HG03159 (cell line): ENCODE results near the gene GTF2A1L.
"Not testable (repeated sequence)": the region's sequence is repeated elsewhere in the genome, so short reads cannot be mapped to it uniquely, and the experiment has no call there.

Source experiments
- ATAC-seq: cut with Tn5 transposase; IDR thresholded peaks from one replicate; pipeline ENCODE4 v1.9.1; 2021; ENCODE audit warnings: mild to moderate bottlenecking, moderate library complexity; ENCODE audit not compliant: unreplicated experiment

GTF2A1L gene

DNA sequence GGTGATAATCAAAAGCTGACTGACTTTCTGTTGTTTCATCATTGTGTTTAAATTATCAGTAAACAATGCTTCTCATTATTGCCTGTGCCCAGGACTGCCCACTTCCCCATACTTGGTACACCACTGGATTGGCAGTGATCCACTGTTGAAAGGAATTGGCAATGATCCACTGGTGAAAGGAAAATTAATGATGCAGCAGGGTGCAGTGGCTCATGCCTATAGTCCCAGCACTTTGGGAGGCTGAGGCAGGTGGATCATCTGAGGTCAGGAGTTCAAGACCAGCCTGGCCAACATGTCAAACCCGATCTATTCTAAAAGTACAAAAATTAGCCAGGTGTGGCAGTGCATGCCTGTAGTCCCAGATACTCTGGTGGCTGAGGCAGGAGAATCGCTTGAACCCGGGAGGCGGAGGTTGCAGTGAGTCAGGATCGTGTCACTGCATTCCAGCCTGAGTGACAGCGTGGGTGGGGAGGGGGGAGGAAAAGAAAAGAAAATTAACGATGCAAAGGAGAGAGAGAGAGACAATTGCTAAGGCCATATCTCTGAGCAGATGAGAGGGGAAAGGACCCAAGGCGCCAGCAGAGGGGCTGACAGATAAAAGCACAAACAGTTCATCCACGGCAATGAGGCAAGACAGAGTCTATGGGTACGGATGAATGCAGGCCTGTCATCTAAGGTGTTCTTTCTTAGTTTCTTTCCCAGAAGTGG is 10.2 kb upstream of the GTF2A1L start:
- ATAC-seq, result no peak

DNA sequence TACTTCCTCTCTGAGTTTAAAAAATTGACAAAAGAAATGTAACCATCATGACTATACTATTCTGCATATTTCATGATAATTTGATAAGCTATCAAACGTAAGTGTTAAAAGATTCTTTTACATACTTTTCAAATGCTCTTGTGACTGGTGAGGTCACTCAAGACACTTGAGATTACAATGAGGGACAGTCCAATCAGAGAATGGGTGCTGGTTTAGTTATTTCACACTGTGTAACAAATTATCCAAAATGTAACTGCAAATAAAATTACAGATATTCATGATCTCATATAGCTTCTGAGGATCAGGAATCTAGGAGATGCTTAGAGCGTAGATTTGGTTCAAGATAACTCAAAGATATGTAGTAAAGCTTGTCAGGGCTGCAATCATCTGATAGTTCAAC is 4.4 kb upstream of the GTF2A1L start:
- ATAC-seq, result no peak

DNA sequence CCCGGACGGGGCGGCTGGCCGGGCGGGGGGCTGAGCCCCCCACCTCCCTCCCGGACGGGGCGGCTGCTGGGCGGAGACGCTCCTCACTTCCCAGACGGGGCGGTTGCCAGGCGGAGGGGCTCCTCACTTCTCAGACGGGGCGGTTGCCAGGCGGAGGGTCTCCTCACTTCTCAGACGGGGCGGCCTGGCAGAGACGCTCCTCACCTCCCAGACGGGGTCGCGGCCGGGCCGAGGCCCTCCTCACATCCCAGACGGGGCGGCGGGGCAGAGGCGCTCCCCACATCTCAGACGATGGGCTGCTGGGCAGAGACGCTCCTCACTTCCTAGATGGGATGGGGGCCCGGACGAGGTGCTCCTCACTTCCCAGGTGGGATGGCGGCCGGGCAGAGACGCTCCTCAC is 3.1 kb upstream of the GTF2A1L start:
- not testable (repeated sequence) for ATAC-seq

DNA sequence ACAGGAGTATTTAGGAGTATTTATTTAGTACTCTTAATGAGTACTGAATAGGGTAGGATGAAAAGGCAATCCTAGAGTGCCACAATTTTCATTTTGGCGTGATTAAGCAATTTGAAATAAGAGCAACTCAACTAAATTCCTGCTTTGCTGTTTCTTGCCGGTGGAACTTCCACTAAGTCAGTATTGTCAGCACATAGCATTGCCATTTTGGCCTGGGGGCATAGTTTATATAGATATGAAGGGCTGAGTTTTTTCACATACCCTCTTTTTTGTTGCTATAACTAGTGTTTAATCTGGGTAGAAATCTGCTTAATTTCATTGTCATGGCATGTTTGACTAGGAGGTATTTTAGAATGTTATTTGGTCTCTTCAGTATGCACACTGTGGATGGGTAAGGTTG is 1.9 kb downstream of the GTF2A1L start:
- no peak for ATAC-seq

DNA sequence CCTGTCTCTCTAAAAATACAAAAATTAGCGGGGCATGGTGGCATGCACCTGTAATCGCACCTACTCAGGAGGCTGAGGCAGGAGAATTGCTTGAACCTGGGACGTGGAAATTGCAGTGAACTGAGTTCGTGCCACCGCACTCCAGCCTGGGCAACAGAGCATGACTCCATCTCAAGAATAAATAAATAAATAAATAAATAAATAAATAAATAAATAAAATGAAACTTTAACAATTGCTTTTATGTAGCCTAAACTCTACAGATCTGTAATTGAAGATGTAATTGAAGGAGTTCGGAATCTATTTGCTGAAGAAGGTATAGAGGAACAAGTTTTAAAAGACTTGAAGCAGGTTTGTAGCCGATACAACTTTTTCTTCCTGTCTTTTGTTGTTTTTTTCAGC is 2.9 kb downstream of the GTF2A1L start:
- no peak for ATAC-seq

DNA sequence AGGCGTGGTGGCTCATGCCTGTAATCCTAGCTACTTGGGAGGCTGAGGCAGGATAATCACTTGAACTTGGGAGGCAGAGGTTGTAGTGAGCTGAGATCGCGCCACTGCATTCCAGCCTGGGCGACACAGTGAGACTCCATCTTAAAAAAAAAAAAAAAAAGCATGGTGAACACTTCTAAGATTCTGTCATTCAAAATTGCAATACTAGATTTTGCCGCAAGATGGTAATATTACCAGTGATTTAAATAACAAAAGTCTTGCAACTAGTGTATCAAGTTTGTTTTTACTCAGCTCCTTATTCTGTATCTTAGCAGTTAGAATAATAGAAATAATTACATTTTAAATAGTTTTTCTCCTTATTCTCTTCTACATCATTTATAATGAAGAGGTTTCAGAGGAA is 5.0 kb downstream of the GTF2A1L start:
- ATAC-seq, result not testable (repeated sequence)

DNA sequence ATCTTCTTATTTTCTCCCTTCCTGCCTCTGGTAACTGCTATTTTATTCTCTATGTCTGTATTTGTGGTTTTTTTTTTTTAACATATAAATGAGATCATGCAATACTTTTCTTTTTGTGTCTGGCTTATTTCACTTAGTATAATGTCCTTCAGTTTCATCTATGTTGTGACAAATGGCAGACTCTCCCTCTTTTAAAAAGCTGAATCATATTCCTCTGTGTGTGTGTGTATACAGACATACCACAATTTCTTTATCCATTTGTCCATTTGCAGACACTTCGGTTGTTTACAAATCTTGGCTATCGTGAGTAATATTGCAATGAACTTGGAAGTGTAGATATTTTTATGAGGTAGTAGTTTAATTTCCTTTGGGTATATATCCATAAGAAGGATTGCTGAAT is 7.0 kb downstream of the GTF2A1L start:
- ATAC-seq, result no peak

DNA sequence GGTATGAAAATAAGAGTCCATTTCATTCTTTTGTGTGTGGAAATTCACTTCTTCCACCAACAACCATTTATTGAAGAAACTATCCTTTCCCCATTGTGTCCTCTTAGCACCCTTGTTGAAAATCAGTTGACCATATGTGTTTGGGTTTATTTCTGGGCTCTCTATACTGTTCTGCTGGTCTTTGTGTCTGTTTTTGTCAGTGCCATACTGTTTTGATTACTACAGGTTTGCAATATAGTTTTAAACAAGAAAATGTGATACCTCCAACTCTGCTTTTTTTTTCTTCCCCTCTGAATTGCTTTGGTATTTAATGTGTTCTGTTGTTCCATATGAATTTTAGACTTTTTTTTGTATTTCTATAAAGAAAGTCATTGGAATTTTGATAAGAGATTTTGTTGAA is 8.4 kb downstream of the GTF2A1L start:
- no peak for ATAC-seq

DNA sequence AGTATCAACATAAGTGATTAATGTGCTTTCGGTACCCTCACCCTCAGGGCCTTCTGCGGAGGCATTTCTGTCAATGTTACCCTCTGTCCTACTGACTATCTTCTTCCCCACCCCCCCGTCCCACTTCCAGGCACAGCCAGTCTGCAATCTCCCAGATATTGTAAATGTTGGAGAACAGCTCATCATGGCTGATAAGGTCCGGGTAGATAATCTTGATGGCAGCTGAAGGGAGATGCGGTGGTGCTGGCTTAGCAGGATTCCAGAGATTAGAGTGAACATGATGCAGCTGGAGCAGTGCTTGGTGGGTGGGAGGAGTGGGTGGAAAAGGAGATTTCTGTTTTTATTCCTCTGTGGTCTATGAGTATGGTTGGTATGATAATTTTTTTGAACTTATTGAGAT is 15.5 kb downstream of the GTF2A1L start:
- no peak for ATAC-seq

DNA sequence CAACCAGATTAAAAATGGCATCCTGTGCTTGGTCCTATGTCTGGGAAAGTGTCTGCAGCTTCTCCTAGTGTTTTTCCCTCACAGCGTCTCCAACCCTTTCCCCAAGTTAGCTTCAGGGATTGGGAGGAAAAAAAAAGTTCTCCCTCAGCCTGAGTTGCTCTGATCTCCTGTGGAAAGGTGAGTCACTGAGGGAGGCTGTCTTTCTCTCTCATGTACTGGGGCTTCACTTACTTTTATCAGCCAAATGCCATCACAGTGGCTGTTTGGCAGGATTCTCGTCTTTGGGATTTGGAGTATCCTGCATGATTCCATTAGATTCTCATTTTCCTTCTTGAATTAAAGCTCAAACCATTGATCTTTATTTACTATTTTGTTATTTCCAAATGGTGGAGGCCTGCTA is 18.1 kb downstream of the GTF2A1L start:
- no peak for ATAC-seq

DNA sequence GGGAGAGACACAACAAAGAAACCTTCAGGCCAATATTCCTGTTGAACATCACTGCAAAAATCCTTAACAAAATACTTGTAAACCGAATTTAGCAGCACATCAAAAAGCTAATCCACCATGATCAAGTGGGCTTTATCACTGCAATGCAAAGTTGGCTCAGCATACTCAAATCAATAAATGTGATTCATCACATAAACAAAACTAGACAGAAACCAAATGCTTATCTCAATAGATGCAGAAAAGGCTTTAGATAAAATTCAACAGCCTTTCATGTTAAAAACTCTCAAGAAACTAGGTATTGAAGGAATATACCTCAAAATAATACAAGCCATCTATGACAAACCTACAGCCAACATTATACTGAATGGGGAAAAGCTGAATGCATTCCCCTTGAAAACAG is 20.6 kb downstream of the GTF2A1L start:
- ATAC-seq, result no peak

DNA sequence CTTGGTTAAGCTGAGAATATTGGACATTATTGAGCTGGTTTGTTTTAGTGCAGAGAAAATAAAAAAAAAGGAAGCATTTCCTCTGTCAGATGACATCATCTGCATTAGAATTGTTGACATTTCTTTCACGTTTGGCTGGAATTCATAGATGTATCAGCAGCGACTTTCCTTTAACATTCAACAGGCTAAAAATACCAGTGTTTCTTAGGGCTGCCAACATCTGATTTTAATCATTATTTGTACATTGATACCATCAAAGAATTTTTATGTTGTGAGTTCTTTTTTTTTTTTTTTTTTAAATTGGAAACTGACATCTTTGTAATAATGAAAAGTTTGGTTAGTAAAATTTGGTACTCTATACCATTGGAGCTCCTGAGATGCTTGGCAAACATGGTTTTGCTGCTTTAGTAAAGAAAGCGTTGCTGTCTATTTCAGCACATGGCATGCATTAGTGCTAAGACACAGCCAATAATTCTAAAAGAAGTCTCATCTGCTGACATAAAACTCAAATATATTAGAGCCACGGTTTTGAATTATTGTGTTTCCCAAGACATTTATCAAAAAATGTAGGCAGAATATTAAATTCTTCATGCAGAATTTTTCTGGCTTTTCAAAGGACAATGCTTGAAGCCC is 33.6 kb downstream of the GTF2A1L start:
- ATAC-seq, result no peak

DNA sequence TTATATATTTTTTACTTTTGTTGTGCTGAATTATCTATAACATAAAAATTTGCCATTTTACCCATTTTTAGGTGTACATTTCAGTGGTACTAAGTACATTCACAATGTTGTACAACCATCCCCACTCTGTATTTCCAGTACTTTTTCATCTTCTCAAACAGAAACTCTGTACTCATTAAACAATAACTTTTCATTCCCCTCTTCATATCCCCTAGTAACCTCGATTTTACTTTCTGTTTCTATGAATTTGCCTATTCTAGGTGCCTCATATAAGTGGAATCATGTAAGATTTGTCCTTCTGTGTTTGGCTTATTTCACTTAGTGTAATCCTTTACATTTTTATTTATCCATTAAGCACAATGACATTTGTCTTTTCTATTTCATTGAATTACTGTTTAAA is 51.3 kb downstream of the GTF2A1L start:
- peak; percentile 92 for ATAC-seq

DNA sequence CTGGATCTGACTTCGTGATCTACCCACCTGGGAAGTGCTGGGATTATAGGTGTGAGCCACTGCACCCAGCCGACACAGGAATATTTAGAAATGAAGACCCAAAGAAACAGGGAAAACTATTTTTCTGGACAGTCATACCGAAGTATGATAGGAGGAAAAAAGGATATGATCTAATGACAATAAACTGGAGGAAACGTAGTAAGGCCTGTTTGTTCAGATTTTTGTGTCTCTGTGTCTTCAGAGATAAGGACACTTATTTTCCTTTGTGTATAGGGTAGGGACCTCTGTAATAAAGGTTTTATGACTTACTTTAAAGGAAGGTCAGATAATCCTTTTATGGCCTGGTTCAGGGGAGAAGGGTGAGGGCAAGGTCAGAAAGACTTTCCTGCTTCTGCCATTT is 55.9 kb downstream of the GTF2A1L start:
- ATAC-seq, result no peak

DNA sequence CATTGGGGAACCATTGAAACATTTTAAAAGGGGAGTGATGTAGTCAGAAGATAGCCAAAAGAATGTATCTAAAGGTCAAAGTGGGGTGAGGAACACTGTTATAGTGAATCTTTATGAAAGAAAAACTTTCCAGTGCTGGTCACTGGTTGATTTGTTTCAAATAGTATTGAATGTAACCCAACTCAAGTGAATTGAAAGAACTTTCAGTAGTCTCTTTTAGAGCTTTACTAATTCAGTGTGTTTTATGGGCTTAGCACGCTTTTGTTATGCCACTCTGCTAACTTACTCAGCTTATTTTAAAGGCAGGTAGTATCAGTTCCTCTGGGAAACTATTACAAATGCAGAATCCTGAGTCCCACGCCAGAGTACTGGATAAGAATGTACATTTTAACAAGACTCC is 57.3 kb downstream of the GTF2A1L start:
- ATAC-seq, result no peak

DNA sequence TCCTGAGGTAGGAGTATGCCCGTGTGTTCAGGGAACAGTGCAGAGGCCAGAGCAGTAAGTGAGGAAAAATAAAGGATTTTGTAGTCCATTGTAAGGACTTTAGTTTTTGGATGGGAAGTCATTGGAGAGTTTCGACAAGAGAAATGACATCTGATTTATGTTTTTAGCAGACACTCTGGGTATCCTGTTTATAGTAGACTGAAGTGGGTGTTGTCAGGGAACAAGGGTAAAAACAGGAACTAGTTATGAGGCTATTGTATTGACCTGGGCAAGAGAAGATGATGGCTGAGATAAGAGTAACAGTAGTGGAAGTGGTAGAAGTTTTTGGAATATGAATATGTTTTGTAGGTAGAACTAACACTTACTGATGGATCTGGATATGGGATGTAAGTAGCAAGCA is 59.8 kb downstream of the GTF2A1L start:
- ATAC-seq, result no peak

DNA sequence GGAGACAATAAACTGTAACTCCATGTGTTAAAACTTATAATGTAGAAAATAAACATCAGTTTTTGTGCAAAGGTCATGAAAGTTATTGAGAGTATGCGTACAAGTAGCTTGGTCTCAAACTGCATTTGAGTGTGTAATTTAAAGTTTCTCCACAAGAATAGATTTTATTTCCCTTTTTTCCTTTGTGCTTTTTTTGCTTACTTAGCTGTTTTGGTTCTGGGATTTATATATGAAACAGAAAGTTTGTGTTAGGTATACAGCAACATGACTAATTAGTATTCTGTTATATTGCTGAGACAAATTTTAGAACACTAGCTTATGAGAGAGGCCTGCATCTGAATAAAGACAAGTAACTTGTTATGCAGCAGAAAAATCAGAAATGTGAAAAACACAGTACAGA is 67.5 kb downstream of the GTF2A1L start:
- no peak for ATAC-seq

DNA sequence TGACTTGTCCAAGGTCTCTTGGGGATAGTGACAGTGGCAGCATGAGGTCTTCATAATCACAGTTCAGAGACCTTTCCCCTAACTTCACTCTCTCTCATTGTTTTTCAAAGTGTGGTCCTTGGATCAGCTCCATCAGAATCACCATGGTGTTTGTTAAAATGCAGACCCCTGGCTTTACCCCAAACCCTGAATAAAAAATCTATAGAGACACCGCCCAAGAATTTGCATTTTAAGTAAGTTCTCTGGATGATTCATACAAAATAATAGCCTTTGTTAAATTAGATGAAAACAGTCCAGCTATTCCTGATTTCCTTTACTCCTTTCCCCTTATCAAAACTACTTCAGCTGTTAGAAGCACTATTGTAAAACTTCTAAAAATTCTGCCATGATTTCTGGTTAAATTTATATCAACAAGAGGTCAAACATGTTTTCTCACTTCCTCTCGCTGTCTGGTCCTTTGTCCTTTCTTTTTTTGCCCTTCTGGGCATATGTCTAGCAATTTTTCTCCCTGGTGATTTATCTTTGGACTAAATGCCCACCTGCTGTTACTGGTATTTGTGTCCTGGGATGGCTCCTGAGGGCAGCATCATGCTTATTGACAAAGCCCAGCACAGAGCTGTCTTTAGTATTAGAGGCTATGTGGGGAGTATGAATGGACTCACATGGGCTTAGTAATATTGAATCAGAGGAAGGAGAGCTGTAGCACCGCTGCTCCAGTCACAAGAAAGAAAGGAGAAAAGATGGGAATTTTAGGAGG is 74.5 kb downstream of the GTF2A1L start:
- ATAC-seq, result no peak

DNA sequence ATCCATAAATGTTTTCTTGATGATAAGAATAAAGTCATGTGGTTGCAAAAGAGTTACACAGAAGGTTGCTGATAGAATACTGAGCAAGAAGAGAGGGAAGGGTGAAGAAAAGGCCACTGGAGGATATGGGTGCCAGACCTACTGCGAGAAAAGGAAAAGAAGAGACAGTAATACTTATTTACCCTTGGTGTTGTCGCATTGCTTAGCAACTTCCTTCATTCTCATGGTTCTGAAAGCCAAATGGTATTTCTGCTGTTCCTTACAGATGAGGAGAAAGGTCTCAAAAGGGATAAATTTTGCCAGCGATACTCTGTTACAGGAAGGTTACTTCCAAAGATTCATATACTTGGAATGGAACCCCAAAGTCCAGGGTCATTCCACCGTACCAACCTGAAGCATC is 75.4 kb downstream of the GTF2A1L start:
- no peak for ATAC-seq

DNA sequence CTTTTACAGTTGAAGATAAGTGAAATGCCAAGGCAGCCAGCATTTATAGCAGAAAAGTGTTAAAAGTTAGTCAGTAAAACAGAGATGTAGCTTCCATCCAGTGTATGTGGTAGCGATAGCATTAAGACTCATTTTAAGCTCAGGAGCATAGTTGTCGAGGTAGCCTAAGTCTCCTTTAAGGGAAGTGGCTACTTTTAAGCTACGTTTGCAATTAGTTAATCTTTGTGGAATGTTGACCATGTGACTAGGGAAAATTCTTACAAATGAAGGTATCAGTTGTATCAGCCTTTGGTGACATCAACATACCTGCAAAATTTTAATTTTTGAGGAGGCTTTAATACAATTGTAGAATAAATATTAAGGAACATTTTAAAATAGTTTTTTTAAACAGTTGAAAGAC is 76.0 kb downstream of the GTF2A1L start:
- ATAC-seq, result no peak

DNA sequence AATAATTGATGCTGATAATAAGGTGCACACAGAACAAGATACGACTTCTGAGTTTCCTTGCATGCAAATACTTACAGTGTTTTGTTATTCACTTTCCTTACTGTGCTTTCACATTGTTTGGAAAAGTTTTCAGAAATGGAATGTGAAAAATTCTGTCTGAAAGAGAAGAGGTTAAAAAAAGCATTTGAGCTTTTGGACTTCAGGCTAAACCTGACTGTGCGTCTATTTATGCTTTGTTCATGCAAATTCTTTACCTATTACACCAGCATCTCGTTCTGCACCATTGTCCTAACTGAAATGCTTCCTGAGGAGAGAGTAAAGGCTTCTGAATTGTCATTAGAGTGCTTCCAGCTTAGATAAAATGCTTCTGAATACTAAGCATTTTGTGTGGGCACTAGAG is 76.5 kb downstream of the GTF2A1L start:
- no peak for ATAC-seq

DNA sequence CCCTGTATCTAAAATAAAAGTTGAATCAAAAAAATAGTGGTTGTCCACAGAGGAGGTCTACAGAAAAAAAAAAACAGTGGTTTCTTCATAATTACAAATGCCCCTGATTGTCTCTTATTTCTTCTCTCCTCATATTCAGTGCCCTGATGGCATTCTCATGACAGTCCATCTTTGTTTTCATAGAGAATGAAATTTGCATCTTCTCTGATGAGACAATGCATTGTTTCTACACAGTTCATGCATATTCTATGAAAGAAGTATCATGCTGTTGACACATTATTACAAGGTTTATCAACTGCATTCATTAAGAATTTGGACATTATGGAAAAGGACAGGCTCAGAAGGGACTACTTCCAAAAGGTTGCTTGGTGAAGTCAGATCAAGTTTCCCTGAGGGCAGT is 78.3 kb downstream of the GTF2A1L start:
- no peak for ATAC-seq
